HG02840 (cell line): ENCODE data around the gene MLLT1.

Experiments
- ATAC-seq: cut with Tn5 transposase; IDR thresholded peaks from one replicate; pipeline ENCODE4 v1.9.1; 2021; ENCODE audit warnings: mild to moderate bottlenecking, moderate library complexity, moderate number of reproducible peaks; ENCODE audit not compliant: unreplicated experiment, low FRiP score

The MLLT1 gene

GRCh38 chr19:6172074-6172863 lies 107.5 kb downstream of the MLLT1 start:
- ATAC-seq: no peak

- ATAC-seq: no peak
Observed at GRCh38 chr19:6167115-6167514, 112.7 kb downstream of the MLLT1 start.

- no peak for ATAC-seq
Observed at GRCh38 chr19:6164906-6165531, 114.8 kb downstream of the MLLT1 start.

GRCh38 chr19:6161271-6161850 lies 118.4 kb downstream of the MLLT1 start:
- no peak for ATAC-seq
